Occipital lobe (tissue), 2 donors: ENCODE results near the gene MRPL36. TPM values are rescaled to one million over a fixed set of nuclear protein-coding genes. Genes with fewer than 3 reads are reported as not detected.
"Not testable (repeated sequence)": the region's sequence is repeated elsewhere in the genome, so short reads cannot be mapped to it uniquely, and the experiment has no call there.

Experiments used
- DNase-seq: peaks from one replicate; lab custom pipeline; 2025; lab: John Stamatoyannopoulos, UW
- total RNA-seq: library from RNA; depleted of rRNA; stranded (reverse); fragments of >200 nt; gene quantifications from one replicate; pipeline ENCODE4 v1.2.3, GENCODE V29; 2014

MRPL36 gene
- 20.0 TPM for total RNA-seq

- peak; percentile 89 for DNase-seq
Measured at GRCh38 chr5:1799602-1800471, at the start of gene MRPL36. Gene MRPL36 (minus strand): TSS chr5:1799837. CDS start chr5:1798935, 902 bp downstream.

- DNase-seq, result no peak
Measured at GRCh38 chr5:1847611-1848010, 48.0 kb upstream of the MRPL36 start.

- DNase-seq, result no peak
Measured at GRCh38 chr5:1847056-1847455, 47.4 kb upstream of the MRPL36 start.

GRCh38 chr5:1846583-1846982, 46.9 kb upstream of the MRPL36 start:
- DNase-seq, result no peak

GRCh38 chr5:1845696-1846095, 46.1 kb upstream of the MRPL36 start:
- DNase-seq, result no peak

GRCh38 chr5:1844708-1845436, 45.2 kb upstream of the MRPL36 start:
- no peak for DNase-seq

- DNase-seq, result not testable (repeated sequence)
Measured at GRCh38 chr5:1843761-1844160, 44.1 kb upstream of the MRPL36 start.

GRCh38 chr5:1842004-1842819, 42.6 kb upstream of the MRPL36 start:
- DNase-seq, result no peak

GRCh38 chr5:1840741-1841521, 41.3 kb upstream of the MRPL36 start:
- DNase-seq, result no peak

GRCh38 chr5:1840071-1840547, 40.5 kb upstream of the MRPL36 start:
- DNase-seq, result no peak

- no peak for DNase-seq
Measured at GRCh38 chr5:1838013-1838412, 38.4 kb upstream of the MRPL36 start.

GRCh38 chr5:1836891-1837880, 37.5 kb upstream of the MRPL36 start:
- DNase-seq, result no peak

GRCh38 chr5:1836176-1836890, 36.7 kb upstream of the MRPL36 start:
- no peak for DNase-seq

- DNase-seq, result no peak
Measured at GRCh38 chr5:1835431-1835830, 35.8 kb upstream of the MRPL36 start.

GRCh38 chr5:1834721-1835429, 35.2 kb upstream of the MRPL36 start:
- no peak for DNase-seq

- DNase-seq, result no peak
Measured at GRCh38 chr5:1834022-1834551, 34.5 kb upstream of the MRPL36 start.

- DNase-seq, result no peak
Measured at GRCh38 chr5:1833264-1834021, 33.8 kb upstream of the MRPL36 start.
